Epithelial cell of prostate (primary cell): Measurements from ENCODE around the gene TMEM259.
"Not testable (repeated sequence)": the region's sequence is repeated elsewhere in the genome, so short reads cannot be mapped to it uniquely, and the experiment has no call there.

Source experiments
- DNase-seq: peaks from one replicate; pipeline ENCODE4 v3.0.0-alpha.2; 2011; ENCODE audit warnings: low read depth, low spot score
- H3K27ac ChIP-seq: fragments of 450-650 bp; 2 replicates; pipeline ENCODE4 v1.5.1; 2017; ENCODE audit warnings: mild to moderate bottlenecking

Gene TMEM259

GRCh38 chr19:1040476-1041271 is 19.8 kb upstream of the TMEM259 start:
- peak; percentile 76 for DNase-seq
- peak overlapping the region; percentile 66 for H3K27ac ChIP-seq

GRCh38 chr19:1039646-1040475 is 18.9 kb upstream of the TMEM259 start, which contains the start of gene ABCA7:
Gene ABCA7, plus strand, starts transcription at chr19:1040107. Its CDS starts 1,255 bp downstream, at chr19:1041362.
- DNase-seq, result peak; percentile 92
- H3K27ac ChIP-seq, result peak within 1 kb of the TSS; percentile 66

- DNase-seq, result no peak
- H3K27ac ChIP-seq, result peak overlapping the region; percentile 66
Measured at GRCh38 chr19:1038978-1039645, 18.2 kb upstream of the TMEM259 start.

GRCh38 chr19:1037621-1038064 is 16.7 kb upstream of the TMEM259 start:
- peak overlapping the region; percentile 66 for H3K27ac ChIP-seq
- no peak for DNase-seq

- no peak overlapping the region for H3K27ac ChIP-seq
Measured at GRCh38 chr19:1035998-1036621, 15.2 kb upstream of the TMEM259 start.

GRCh38 chr19:1032264-1032867 is 11.4 kb upstream of the TMEM259 start:
- no peak overlapping the region for H3K27ac ChIP-seq
- no peak for DNase-seq

More at GRCh38 chr19:1035998-1036621, 15.2 kb upstream of the TMEM259 start:
- no peak for DNase-seq

GRCh38 chr19:1028062-1028926 is 7.4 kb upstream of the TMEM259 start:
- no peak for DNase-seq
- peak overlapping the region; percentile 96 for H3K27ac ChIP-seq

- no peak for DNase-seq
- H3K27ac ChIP-seq, result peak overlapping the region; percentile 96
Measured at GRCh38 chr19:1027650-1028061, 6.7 kb upstream of the TMEM259 start.

- H3K27ac ChIP-seq, result peak overlapping the region; percentile 96
- DNase-seq, result no peak
Measured at GRCh38 chr19:1026783-1027649, 6.1 kb upstream of the TMEM259 start.

- DNase-seq, result no peak
- H3K27ac ChIP-seq, result peak within 1 kb of the TSS; percentile 96
Measured at GRCh38 chr19:1025960-1026782, 5.2 kb upstream of the TMEM259 start, which contains the start of gene CNN2. Gene CNN2, plus strand, starts transcription at chr19:1026608. Its CDS starts 54 bp downstream, at chr19:1026662.

GRCh38 chr19:1025080-1025479 is 4.2 kb upstream of the TMEM259 start:
- H3K27ac ChIP-seq, DNase-seq: not testable (repeated sequence)

- DNase-seq, H3K27ac ChIP-seq: not testable (repeated sequence)
Measured at GRCh38 chr19:1023883-1024188, 2.9 kb upstream of the TMEM259 start.

- no peak for DNase-seq
- H3K27ac ChIP-seq, result peak overlapping the region; percentile 70
Measured at GRCh38 chr19:1019980-1020867, 699 bp downstream of the TMEM259 start.

GRCh38 chr19:1019616-1019961 is 1.3 kb downstream of the TMEM259 start:
- peak overlapping the region; percentile 70 for H3K27ac ChIP-seq
- DNase-seq, result no peak

GRCh38 chr19:1018932-1019615 is 1.8 kb downstream of the TMEM259 start:
- H3K27ac ChIP-seq, result peak overlapping the region; percentile 81
- no peak for DNase-seq

- H3K27ac ChIP-seq, result peak overlapping the region; percentile 81
- no peak for DNase-seq
Measured at GRCh38 chr19:1018393-1018792, 2.5 kb downstream of the TMEM259 start.
